NT2/D1 (cell line): ENCODE data around the gene KIF21B.

Source experiments
- YY1 ChIP-seq: IDR thresholded peaks from 2 replicates; pipeline ENCODE4 v1.6.1; 2011; ENCODE audit not compliant: insufficient read length, insufficient read depth
- ZNF274 ChIP-seq: IDR thresholded peaks from 2 replicates; pipeline ENCODE4 v1.6.1; 2011; ENCODE audit warnings: mild to moderate bottlenecking, low read depth, low read length

DNA sequence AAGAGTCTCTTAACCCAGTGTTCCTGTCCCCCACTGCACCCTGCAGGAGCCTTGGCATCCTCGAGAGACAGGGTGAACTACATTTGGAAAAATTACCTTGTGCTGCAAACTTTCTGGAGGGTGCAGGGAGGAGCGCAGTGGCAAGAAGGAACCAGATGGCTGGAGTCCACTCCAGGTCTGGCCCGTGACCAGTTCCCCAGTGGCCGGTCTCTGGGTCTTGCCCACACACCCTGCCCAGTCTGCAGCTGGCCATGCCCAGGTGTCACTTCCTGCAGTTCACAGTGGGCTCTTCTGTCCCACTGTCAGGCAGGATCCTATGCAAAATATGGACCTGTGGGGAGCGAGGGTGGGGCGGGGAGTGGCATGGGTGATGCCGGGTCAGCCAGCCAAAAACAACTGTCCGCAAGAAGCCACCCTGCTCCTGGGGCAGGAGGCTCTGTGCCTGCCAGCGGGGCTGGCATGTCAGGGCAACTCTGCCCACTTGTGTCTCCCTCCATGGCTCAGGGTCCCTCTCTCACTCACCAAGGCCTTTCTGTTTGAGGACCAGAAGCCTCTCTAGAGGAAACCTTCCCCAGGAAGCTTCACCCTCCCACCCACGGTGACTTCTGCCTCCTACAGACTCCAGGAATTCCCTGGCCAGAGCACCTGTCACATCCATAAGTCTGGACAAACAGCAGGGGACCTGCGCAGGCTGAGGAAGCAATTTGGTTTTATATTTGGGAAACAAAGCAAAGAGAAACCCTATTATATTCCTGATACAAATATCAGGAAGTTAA, 55.6 kb downstream of the KIF21B start:
- TF ChIP-seq ZNF274 (no peak), YY1 (no peak)
